ENCODE data around the gene DEFB129.

GRCh38 chr20:273884-274283 lies 46.8 kb downstream of the DEFB129 start:
- TF ChIP-seq EZH2 (IDR thresholded peaks at IDR 0.05; ENCODE audit: low read length) (no peak), CTCF (optimal IDR thresholded peaks at IDR 0.05 in 1 of 3, IDR thresholded peaks at IDR 0.05 in 1 of 3, conservative IDR thresholded peaks at IDR 0.05 in 1 of 3; ENCODE audit: extremely low read depth in 1 of 3, insufficient read depth in 2 of 3, low read length in 3 of 3) (no peak)
